HG03196 (cell line): ENCODE measurements around the gene USP13.
"Not testable (repeated sequence)": the region's sequence is repeated elsewhere in the genome, so short reads cannot be mapped to it uniquely, and the experiment has no call there.

Experiments
- ATAC-seq: cut with Tn5 transposase; IDR thresholded peaks from one replicate; pipeline ENCODE4 v1.9.1; 2021; ENCODE audit not compliant: unreplicated experiment

Gene USP13

DNA sequence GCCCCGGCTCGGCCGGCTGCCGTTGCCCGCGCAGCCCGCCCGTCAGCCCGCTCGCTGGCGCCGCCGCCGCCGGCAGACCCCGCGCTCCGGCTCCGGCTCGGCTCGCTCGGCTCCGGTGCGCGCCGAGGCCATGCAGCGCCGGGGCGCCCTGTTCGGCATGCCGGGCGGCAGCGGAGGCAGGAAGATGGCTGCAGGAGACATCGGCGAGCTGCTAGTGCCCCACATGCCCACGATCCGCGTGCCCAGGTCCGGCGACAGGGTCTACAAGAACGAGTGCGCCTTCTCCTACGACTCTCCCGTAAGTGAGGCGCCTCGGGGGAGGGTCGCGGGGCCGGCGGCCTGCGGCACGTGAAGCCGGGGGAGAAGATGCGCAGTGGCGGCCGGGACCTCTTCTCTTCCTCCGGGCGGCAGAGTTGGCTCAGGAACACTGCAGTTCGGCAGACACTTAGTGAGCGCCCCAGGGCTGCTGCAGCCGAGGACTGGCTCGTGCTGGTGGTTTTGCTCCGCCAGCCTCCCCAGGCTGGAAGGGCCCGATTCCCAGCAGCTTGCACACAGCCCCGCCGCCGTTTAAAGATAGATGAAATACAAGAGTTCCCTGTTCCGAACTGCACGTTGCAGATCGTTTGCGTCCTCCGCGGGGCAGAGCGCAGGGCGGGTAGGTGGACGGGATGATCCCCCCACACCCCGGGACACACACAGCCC lies 407 bp downstream of the USP13 start:
- ATAC-seq = peak; percentile 66

DNA sequence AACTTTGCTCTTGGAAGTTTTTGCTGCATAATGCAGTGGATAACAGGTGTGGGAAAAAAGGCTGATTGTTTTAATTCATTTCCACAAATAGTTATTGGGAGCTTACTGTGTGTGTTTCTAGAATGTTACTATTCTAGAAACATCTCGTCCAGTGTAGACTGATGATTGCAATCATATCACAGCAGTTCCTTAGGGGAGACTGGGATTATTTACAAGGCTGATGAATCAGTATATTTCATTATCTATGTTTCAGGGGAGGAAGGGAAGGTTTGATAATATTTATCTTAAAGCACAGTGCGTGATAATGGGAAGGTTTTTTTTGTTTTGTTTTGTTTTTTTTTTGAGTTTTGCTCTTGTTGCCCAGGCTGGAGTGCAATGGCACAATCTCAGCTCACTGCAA lies 2.4 kb downstream of the USP13 start:
- no peak for ATAC-seq

DNA sequence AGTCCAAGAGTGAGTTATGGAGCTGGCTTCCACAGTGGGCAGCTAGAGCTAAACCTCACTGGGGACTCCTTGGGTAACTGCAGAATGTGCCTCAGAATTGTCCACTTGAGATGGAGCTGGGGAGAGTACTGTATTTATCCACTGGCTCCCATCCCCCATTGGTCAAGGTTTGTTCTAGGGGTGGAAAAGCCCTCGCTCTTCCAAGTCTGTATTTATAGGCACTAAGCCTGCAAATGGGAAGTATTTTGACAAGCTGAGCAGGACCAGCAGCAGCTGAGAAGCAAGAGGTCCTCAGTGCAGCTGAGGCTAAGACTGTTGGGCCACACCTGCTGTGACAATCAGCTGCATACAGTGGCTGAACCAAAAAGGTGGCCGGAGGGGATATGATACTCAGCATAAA lies 5.8 kb downstream of the USP13 start:
- no peak for ATAC-seq

DNA sequence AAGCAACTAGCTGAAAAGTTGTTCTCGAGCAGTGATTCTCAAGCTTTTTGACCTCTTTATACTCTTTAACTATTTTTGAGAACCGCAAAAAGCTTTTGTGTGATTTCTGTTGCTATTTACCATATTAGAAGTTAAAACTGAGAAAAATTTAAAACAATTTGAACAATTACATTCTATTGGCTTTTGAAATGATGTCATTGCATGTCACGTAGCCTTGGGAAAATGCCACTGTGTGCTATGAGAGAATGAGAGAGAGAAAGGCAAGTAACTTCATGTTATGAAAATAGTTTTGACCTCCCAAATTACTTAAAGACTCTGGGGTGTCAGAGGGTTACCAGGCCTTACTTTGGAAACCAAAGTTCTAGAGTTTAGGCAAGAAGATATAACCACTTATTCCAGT lies 8.0 kb downstream of the USP13 start:
- ATAC-seq = no peak

DNA sequence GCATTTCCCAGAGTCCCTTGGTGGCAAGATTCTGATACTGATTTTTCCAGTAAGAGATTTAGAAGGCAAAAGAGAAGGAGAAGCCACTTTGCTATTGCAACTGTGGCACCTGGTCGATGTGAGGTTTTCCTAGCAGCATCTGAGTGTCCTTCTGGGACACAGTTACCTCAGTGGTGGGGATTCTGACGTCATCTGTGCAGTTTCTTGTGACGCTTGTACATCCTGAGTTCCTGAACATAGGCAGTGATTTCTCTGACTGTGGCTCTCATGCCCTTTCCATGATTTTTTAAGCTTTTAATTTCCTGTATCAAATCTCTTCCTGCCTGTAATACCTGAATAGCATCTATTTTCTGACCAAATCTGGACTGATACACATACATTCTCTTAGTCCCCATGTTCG lies 8.9 kb downstream of the USP13 start:
- no peak for ATAC-seq

DNA sequence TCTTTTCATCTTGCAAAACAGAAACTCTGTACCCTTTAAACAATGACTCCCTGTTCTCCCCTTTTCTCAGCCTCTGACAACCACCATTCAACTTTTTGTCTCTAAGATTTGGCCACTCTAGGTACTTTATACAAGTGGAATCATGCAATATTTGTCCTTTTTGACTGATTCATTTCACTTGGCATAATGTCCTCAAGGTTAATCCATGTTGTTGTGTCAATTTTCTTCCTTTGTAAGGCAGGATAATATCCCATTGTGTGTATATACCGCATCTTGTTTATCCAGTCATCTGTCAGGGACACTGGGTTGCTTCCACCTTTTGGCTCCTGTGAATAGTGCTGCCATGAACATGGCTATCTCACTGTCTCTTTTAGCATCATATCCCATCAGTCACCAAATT lies 10.3 kb downstream of the USP13 start:
- no peak for ATAC-seq

DNA sequence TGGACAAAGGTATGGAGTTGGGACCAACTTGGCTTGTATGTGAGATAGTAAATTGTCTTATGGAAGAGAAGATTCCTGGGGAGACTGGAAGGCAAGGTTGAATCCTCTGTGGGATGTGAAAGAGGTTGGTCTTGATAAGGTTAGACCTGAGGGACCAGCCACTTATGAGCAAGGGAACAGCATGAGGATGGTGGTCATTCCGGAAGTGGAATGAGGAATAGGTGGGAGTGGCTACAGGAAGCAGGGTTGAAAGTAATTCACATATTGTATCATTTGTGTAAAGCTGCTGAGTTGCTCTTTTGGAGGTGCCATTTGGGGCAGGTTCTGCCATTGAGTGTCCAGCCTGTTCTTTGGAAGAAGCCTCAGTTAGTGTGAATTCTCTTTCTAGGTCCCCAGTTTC lies 13.2 kb downstream of the USP13 start:
- no peak for ATAC-seq

DNA sequence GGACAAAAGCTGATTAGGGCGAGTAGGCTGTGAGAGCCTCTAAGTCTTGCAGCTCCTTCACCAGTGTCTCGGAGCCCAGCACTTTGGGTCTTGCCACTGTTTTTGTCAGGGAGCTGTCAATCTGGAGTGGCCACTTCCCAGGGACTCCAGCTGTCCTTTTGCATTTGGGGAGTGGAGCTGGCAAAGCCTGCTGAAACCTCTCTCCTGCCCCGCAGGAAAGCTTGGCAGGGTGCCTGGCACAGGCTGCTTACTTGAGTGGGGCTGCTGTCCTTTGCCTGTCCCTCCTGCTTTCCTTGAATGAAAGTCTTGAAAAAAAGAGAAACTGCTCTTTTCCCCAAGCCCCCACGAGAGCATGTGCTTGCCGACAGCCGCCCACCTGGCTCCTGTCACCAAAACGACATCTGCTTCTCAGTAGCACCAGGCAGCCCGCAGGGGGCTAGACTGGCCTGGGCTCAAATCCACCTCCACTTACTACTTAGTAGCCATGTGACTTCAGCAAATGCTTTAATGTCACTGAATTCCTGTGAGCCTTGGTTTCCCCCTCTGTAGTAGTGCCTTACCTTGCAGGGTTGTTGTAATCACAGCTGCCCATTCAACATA lies 13.7 kb downstream of the USP13 start:
- ATAC-seq = no peak

DNA sequence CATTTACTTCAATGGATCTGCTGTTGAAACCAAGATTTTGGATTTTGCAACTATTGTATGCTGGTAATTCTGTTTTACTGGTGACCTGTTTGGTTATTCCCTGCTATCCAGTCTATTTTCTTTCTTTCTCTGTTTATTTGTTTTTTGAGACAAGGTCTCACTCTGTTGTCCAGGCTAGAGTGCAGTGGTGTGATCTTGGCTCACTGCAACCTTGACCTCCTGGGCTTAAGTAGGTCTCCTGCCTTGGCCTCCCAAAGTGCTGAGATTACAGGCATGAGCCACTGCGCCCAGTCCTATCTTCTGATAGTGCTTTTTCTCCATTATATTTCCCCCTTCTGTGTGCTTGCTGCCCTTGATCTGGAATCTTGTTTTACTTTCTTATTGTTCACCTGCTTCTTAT lies 15.6 kb downstream of the USP13 start:
- ATAC-seq = no peak

DNA sequence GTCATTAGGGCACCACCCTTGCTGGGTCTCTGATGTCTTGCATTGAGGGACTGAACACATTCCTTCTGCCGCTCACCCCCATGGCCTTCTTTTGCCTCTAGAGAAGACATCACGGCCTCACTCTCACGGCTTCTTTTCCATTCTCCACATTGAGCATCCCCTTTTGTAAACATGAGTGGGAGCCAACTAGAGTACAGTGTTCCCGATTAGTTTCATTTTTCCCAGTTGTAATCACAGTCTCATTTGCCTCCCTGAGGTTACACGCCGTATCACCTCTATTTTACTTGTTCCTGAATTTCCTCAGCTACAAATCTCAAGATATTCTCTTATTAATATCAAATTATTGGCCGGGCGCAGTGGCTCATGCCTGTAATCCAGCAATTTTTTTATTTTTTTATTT lies 17.5 kb downstream of the USP13 start:
- no peak for ATAC-seq

DNA sequence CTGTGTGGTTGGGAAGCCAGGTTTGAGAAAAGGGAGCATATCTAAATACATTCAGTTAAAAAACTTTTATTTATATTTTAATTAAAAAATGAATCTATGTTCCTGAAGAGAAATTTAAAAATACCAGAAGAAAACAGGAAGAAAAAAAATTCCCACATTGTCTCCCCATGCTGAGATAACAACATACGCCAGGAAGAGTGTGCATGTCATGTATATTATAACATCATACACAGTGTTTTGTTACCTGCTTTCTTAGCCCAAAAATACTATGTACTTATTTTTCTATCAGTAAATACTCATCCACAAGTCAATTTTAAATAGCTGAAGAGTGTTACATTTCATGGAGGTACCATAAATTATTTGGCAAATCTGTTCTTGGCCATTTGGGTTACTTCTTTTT lies 18.5 kb downstream of the USP13 start:
- ATAC-seq = no peak

DNA sequence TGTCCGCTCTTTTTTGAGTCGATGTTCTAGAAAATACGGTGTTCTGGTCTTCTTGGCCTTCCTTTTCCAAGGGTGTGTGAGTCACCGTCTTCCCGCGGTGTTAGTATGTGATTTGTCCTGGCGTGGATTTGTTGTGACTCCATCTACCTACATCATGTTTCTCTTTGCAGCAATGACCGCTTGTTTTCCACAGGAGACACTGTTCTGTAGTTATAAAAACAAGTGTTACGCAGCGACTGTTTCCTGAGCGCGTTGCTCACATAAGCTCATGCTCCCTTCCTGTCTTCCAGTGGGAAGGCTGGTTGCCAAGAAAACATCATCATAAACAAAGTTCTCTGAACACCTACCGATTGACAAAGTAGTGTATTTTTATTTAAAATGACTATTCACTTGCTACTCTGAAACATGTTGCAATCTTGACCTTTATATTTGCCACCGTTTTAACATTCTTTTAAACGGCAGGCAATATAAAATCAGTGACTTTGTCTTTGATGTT lies 19.0 kb downstream of the USP13 start:
- no peak for ATAC-seq

DNA sequence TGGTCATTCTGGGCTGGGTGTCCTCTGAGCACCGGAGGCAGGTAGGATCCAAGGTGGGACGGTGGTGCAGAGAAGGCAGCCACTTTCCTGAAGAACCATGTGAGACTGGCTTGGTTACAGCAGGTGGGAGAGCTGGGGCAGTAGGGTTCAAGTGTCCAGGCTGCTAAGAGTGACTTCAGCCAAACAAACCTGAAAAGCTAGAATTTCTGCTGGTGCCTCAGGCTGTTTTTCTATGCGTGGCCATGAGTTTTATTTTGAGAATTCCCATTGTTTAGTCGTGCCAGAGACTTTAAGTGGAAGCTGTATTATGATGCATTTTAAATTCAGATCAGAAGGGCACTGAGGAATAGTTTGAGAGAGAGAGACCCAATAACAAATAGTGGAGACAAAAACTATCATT lies 20.1 kb downstream of the USP13 start:
- no peak for ATAC-seq

DNA sequence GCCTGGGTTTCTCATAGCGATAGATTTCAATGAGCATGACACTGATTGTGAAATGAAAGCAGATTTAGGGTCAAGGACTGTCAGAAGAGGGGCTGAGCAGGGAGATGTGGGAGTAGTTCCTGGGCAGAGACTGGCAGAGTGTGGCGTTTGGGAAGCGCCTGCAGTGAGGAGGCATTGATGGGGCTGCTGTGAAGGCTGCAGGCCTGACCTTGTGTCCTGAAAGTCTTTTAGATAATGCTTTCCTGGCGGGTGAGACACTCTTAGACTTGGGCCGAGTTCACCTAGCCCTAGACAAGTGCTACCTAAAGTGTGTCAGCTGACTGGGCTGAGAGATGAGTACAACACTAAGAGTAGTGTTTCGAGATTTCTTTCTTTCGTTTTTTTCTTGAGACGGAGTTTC lies 20.7 kb downstream of the USP13 start:
- ATAC-seq = no peak

DNA sequence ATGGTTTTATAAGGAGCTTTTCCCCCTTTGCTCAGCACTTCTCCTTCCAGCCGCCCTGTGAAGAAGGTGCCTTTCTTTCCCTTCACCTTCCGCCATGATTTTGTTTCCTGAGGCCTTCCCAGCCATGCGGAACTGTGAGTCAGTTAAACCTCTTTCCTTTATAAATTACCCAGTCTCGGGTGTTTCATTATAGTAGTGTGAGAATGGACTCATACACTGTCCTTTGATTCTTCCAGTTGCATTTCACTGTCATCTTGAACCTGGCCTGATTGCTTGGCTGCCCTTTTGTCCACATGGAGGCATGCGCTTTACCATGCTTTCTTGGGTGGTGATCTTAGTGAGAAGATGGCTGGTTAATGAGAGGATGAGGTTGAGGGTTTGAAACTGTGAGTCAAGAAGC lies 23.2 kb downstream of the USP13 start:
- ATAC-seq = no peak

DNA sequence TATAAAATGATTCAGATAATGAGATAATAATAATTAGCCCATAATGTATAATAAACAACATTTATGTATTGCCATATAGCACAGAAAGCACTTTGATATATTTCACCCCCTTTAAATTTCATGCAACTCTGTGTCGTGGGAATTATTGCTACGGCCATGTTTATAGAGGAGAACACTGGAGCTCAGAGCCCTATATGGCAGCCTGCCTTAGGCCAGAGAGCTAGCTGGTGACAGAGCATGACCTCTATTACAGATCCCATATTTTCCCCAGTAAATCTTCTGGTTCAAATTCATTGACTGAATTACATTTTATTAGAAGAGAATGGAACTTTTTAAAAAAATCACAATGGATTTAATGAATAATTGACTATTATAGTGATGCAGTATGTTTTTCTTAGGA lies 25.0 kb downstream of the USP13 start:
- no peak for ATAC-seq

DNA sequence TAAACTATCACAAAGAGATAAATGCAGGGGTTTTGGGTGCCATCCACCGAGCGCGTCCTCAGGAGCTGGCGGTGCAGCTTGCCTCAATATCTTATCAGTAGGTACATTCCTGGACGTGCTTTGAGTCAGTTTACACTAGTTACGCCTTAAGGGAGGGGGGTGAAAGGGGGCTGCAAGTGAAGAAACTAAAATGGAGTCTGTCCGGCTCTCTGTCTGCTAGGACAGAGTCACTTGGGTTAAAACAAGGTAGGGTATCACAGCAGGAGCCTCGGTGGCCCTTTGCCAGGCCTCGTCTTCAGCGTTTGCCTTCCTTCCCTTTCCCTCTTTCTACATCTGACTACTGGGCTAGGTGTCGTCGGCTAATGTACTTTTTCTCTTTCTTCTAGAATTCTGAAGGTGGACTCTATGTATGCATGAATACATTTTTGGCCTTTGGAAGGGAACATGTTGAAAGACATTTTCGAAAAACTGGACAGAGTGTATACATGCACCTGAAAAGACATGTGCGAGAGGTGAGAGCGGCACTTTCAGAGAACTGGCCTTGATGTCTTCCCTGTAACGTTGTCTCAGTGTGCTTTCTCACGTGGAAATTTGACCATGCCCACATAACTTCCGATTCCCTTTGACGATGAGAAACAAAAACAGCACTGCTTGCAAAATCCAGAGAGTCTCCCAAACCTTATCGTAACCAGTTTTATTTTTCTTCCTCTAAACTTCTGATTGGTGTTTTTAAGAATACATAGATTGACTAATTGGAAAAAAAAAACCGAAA lies 28.8 kb downstream of the USP13 start:
- no peak for ATAC-seq

DNA sequence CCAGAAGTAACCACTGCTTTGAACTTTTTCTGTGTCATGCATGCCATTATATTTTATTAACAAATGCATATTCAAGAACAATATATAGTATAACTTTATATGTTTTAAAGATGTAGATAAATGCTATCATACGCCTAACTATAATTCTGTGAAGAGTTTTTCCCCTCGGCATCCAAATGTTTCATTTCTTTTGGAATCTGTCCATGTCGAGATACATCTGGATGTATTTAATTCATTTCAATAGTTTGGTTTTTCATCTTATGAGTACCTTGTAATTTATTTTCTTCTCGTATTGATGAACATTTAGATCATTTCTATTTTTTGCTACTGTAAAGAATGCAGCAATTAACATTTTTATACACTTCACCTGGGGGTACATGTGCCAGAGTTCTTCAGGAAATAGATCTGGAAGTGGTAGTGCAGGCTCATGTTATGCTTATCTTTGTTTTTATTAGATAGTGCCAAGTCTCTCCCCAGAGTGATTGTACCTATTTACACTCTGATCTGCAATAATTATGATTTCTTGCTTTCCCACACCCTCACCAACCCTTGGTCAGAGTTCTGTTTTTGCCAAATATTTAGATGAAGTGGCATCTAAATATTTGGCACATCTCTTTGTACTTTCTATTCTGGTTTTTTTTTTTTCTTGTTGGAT lies 29.7 kb downstream of the USP13 start:
- no peak for ATAC-seq

DNA sequence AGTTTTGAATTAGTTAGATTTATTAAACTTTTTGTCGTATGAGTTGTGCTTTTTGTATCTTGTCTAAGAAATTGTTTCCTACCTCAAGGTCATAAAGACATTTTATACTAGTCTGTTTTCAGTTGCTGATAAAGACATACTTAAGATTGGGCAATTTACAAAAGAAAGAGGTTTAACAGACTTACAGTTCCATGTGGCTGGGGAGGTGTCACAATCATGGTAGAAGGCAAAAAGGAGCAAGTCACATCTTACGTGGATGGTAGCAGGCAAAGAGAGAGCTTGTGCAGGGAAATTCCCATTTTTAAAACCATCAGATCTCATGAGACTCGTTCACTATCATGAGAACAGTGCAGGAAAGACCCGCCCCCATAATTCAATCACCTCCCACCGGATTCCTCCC lies 30.4 kb downstream of the USP13 start:
- not testable (repeated sequence) for ATAC-seq

DNA sequence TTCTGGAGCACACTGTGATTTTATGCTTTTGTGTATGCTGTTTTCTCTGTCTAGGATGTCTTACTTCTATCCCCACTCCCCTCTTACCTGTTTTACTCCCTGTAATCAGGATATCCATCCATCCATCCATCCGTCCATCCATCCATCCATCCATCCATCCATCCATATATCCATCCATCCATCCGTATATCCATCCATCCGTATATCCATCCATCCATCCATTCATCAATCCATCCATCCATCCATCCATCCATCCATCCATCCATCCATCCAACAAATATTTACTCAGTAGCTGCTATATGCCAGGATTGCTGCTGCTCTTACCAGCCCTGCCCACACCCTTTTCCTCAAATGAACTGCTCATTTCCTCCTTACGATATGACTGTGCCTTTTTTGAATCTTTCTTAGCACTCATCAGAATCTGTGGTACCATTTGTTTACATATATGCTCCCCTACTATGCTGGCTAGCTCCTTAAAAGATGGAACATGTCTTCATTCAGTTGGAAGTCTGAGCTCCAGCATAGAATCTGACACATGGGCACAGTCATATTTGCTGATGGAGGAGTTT lies 35.2 kb downstream of the USP13 start:
- no peak for ATAC-seq

DNA sequence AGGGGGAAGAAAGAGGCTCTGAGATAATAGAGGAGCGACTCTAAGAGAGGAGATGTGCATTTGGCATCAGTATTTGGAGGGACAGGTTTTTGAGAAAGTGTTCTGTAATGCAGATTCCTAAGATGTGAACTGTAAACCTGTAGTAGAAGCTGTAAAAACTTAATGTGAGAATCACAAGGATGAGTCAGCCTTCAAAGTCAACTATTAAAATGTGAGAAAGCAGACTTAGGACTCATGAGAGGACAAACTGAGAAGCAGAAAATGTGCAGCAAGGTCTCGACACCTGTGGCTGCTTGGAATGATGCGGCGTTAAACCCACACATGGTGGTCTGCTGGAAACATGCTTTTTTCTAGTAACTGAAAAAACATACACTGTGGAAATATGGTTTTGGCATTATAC lies 36.0 kb downstream of the USP13 start:
- no peak for ATAC-seq
